GM12892 (cell line): ENCODE data around the gene ARMS2.

ENCODE experiments used
- DNase-seq: peaks from one replicate; pipeline ENCODE4 v3.0.0; 2011; ENCODE audit not compliant: insufficient read length
- FAIRE-seq: peaks from 2 replicates; lab custom pipeline; 2011; peaks lifted over from hg19 to GRCh38; lab: Jason Lieb, UNC
- POLR2A ChIP-seq: IDR thresholded peaks from 2 replicates; pipeline ENCODE4 v1.6.1; 2011; ENCODE audit warnings: low read depth, low read length, control low read depth
- POLR2AphosphoS5 ChIP-seq: IDR thresholded peaks from 2 replicates; pipeline ENCODE4 v1.6.1; 2011; ENCODE audit warnings: low read depth, low read length, control low read depth
- TAF1 ChIP-seq: IDR thresholded peaks from 2 replicates; pipeline ENCODE4 v1.6.1; 2011; ENCODE audit warnings: low read depth, mild to moderate bottlenecking, control low read depth, low read length, borderline replicate concordance

The ARMS2 gene

GRCh38 chr10:122490786-122491680 lies 36.6 kb downstream of the ARMS2 start:
- FAIRE-seq, result no peak
- DNase-seq, result no peak
- TF ChIP-seq POLR2A (no peak), TAF1 (no peak), POLR2AphosphoS5 (no peak)

DNA sequence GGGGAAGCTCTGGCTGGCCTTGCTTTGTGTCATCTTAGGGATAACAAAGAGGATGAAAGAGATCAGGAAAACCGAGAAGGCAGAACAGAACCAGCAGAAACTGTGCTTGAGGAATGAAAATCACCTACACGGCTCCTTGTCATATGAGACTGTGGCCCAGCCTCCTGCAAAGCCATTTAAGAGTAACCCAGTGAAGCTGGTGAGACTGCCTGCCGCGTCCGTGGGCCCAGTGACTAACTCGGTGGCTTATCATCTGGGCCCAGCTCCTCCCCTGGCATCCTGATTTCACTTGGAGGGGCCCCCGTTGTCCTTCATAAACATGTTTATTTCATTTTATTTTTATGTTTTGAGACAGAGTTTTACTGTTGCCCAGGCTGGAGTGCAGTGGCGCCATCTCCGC lies 37.6 kb downstream of the ARMS2 start:
- no peak for DNase-seq
- TF ChIP-seq POLR2AphosphoS5 (no peak), TAF1 (no peak), POLR2A (no peak)
- no peak for FAIRE-seq

DNA sequence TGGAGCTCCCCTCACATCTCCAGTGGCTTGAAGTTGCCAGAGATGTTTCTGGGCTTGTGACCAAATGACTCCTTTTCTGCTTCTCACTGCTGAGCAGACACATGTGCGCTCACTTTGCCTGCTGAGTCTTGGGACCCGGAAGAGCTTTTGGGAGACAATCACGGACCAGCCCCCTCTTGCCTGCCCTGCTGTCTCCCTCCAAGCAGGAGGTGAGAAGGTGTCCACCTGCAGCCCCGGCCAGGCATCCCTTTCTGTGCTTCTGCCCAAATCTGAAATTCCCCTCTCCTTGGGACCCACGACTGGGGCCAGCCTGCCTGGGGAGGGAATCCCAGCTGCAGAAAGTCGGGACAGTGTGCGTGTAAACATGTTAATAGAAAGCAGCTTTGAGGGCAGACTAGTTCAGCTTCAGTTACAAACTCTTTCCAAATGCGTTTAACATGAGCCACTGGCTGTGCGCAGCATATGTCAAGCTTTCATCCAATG lies 38.6 kb downstream of the ARMS2 start:
- no peak for DNase-seq
- TF ChIP-seq POLR2AphosphoS5, result no peak
- TF ChIP-seq TAF1, result no peak
- TF ChIP-seq POLR2A, result no peak
- no peak for FAIRE-seq

DNA sequence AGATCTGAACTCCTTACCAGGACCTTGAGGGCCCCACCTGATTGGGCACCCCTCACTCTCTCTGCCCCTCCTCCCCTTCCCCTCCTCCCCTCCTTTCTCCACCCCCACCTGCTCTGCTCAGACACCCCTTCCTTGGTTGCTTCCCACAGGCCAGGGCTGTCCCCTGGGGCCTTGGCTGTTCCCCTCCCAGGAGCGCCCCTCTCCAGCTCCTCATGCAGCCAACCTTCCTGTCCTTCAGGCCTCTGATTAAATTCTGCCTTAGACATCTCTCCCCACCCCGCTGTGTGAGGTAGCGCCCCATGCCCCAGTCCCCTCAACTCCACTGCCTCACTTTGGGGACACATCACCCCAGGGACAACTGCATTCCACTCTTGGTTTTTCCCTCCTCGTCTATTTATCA lies 39.3 kb downstream of the ARMS2 start:
- DNase-seq (no peak), FAIRE-seq (no peak)
- TF ChIP-seq POLR2A (no peak), POLR2AphosphoS5 (no peak), TAF1 (no peak)

DNA sequence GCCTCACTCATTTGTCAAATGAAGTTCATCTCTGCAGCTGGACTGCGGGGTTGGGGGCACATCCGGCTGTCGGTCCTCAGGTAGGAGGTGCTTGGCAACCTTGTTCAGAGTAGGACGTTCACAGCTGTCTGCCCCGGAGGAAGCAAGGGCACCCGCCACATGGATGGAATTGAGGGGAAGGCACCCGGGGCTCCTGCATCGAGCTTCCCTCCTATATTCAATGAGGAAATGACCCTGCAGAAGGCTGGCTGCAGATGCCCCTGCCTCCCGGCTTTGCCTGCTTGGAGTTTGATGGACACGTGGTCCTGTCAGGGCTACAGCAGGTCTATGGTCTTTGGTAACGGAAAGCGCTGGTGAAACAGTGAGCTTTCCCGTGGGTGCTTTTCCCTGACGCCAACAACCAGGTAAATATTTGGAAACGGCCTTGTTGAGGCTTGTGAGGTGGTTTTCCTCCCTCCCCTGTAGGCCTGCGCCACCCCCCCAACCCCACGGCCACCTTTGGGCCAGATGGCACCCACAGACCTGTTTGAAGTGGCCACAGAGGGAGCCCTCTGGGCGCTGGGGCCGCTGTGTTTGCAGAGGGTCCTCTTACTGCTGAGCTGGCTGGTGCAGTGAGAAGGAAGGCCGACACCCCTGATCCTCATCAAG lies 39.8 kb downstream of the ARMS2 start:
- FAIRE-seq, result no peak
- DNase-seq, result no peak
- TF ChIP-seq POLR2AphosphoS5 (no peak), POLR2A (no peak), TAF1 (no peak)

DNA sequence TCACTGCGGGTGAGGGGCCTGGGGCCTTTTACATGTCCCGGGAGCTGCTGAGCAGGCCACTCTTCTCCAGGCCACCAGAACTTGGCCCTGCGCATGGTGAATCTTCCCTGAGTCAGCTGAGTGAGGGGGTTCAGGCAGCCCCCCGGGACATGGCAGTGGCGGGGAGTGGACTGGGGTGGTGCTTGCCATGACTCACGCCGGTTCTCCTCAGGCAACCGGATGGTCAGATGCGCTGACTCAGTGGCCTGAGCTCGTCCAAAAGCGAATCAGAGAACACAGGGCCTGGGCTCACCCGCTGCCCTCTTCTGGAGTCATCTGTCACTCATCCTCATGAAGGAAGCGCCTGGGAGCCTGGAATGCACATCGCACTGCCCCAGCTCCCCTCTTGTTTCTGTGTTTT lies 40.4 kb downstream of the ARMS2 start:
- no peak for FAIRE-seq
- DNase-seq, result no peak
- TF ChIP-seq POLR2AphosphoS5 (no peak), TAF1 (no peak), POLR2A (no peak)

DNA sequence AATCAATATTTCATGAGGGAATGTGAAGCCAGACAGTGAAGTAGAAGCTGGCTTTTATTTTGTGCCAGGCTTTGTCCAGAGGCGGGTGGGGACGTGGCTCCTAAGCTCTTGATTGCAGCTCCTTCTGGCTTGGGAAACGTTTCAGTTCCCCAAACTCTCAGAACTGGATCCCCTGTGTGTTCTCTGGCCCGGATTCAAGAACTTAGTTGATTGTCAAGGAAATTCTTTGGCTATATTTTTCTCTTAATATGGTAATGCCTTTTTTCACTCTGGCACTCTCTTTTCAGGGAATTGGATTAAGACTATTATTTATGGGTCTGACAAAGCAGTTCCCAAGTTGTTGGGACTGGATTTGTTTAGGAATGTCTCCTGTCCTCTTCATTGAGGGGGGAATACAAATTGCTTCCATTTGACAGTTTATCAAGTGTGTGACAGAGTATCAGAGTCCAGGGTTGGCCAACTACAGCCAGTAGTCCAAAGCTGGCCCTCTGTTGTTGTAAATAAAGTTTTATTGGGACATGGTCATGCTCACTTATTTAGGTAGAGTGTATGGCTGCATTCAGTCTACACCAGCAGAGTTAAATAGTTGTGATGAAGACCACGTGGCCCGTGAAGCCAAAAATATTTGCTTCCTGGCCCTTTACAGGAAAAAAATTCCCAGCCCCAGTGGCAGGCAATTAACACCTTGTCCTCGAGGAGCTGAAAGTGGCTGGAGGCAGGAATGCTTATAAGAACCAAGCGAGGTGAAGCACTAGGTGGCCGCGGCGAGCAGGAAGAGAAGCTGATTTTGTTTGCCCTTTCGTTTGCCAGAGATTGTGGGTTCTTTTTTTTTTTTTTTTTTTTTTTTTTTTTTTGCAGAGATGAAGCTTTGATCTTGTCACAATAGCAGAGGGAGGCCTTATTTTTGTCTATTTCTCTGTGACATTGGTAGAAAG lies 41.2 kb downstream of the ARMS2 start:
- FAIRE-seq, result no peak
- TF ChIP-seq POLR2AphosphoS5 (no peak), POLR2A (no peak), TAF1 (no peak)
- DNase-seq, result no peak

- FAIRE-seq, result no peak
- no peak for DNase-seq
- TF ChIP-seq POLR2AphosphoS5 (no peak), POLR2A (no peak), TAF1 (no peak)
Measured at GRCh38 chr10:122497241-122497640, 42.8 kb downstream of the ARMS2 start.

DNA sequence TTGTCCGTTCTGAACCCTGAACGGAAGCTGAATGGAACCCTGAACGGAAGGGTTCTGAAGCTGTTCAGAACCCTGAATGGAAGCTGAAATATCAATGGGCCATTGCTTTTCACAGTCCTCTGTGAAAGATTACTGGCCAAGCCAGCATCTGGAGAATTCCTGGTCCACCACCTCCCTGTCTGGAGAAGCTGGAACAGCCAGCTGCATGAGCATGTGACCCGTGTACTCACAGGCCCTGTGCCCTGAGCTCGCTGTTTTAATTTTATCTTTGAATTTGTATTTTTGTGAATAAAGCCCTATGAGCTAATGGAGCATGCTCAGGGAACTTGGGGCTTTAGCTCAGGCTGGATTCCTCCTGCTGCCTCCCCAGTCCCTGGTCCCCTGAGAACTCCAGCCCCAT lies 44.1 kb downstream of the ARMS2 start:
- no peak for TF ChIP-seq POLR2AphosphoS5
- TF ChIP-seq TAF1, result no peak
- TF ChIP-seq POLR2A, result no peak
- FAIRE-seq (no peak), DNase-seq (no peak)

DNA sequence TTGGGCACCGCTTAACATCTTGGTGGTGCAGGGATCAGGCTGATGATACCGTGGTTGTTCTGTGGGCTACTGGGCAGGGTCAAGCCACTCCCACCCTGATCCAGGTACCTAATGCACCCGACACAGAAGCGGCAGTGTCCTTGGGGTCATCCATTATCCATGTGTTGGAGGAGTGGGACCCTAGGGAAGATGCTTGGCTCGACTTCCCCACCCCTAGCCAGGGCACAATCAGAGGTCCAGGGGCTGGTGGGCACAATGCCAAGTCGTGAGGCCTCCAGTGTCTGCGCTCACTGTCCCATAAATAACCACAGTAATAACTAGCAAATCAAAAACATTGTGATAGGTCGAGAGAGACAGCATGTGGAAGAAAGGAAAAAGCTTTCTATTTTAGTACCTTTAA lies 44.6 kb downstream of the ARMS2 start:
- no peak for DNase-seq
- no peak for FAIRE-seq
- no peak for TF ChIP-seq TAF1
- TF ChIP-seq POLR2A, result no peak
- TF ChIP-seq POLR2AphosphoS5, result no peak

GRCh38 chr10:122499491-122499941 lies 45.1 kb downstream of the ARMS2 start:
- FAIRE-seq (no peak), DNase-seq (no peak)
- TF ChIP-seq TAF1 (no peak), POLR2A (no peak), POLR2AphosphoS5 (no peak)
